H1 (cell line): ENCODE data around the gene ARRB1. TPM values are rescaled to one million over a fixed set of nuclear protein-coding genes. Genes with fewer than 3 reads are reported as not detected.

ENCODE experiments used
- BACH1 ChIP-seq: IDR thresholded peaks from 2 replicates; pipeline ENCODE4 v1.6.1; 2012; ENCODE audit warnings: low read length, improper control_type of control experiment
- CREB1 ChIP-seq: IDR thresholded peaks from 2 replicates; pipeline ENCODE4 v1.6.1; 2012; ENCODE audit warnings: inconsistent platforms
- CTCF ChIP-seq, 3 experiments: IDR thresholded peaks; 1 replicate in 2 of 3; 2 replicates in 1 of 3; pipeline versions ENCODE4 v1.5.1 to v1.6.1; 2011; ENCODE audit warnings: low read length in 3 of 3, mild to moderate bottlenecking in 3 of 3, inconsistent platforms in 2 of 3, low read depth in 1 of 3, moderate library complexity in 1 of 3; ENCODE audit not compliant: insufficient read depth in 1 of 3; ENCODE audit errors: control extremely low read depth in 1 of 3
- KDM1A ChIP-seq: fragments of 200-600, 300-600 bp; sonication (generic); IDR thresholded peaks from 2 replicates; pipeline ENCODE4 v1.7.1; 2016; ENCODE audit warnings: mild to moderate bottlenecking, low read length, borderline replicate concordance
- KDM5A ChIP-seq: fragments of 200-600 bp; IDR thresholded peaks from 2 replicates; pipeline ENCODE4 v1.7.1; 2012; ENCODE audit warnings: mild to moderate bottlenecking, low read length, inconsistent platforms, mixed read lengths
- RFX5 ChIP-seq: IDR thresholded peaks from 2 replicates; pipeline ENCODE4 v1.6.1; 2011; ENCODE audit warnings: low read depth, low read length, improper control_type of control experiment, borderline replicate concordance
- RXRA ChIP-seq: IDR thresholded peaks from 2 replicates; pipeline ENCODE4 v1.6.1; 2011; ENCODE audit warnings: low read depth, mild to moderate bottlenecking, low read length, moderate library complexity; ENCODE audit not compliant: insufficient read depth
- SRF ChIP-seq: IDR thresholded peaks from 2 replicates; pipeline ENCODE4 v1.6.1; 2011; ENCODE audit warnings: mild to moderate bottlenecking, low read depth, low read length, moderate library complexity
- SUZ12 ChIP-seq: fragments of 200-600 bp; sonication (generic); IDR thresholded peaks from 2 replicates; pipeline ENCODE4 v1.6.1; 2012; ENCODE audit warnings: mild to moderate bottlenecking, inconsistent platforms, low read length, moderate library complexity, mixed read lengths
- TCF12 ChIP-seq: IDR thresholded peaks from 2 replicates; pipeline ENCODE4 v1.6.1; 2011; ENCODE audit warnings: low read depth, mild to moderate bottlenecking, low read length
- polyA plus RNA-seq, 7 experiments: library from polyadenylated mRNA; depleted of rRNA in 3 of 7; stranded (reverse) in 5 of 7; unstranded in 2 of 7; fragments of >200 nt in 5 of 7; fragments of 200-250 nt in 2 of 7; gene quantifications; 1 replicate in 5 of 7; 2 replicates in 1 of 7; 4 replicates in 1 of 7; pipeline versions ENCODE4 v1.2.1 to v1.2.3, GENCODE V29; 2011 to 2013; ENCODE audit warnings: missing spikeins in 2 of 7, mixed read lengths in 2 of 7
- total RNA-seq: library from RNA; stranded (reverse); fragmentation: NEBNext Ultra II Directional; extraction: Animal tissue kit (Norgen Biotek cat#: 25700); gene quantifications from 2 replicates; pipeline ENCODE4 v1.2.1, GENCODE V29; 2021

Gene ARRB1
- total and polyA plus RNA-seq, 2 of the 8 experiments (the other 6 are each of a cell fraction or from before 2014, with no cell fraction given), result 9.4 to 31.8 TPM

GRCh38 chr11:75244052-75244814 lies 107.2 kb downstream of the ARRB1 start (continued):
- no peak for TF ChIP-seq CTCF (IDR thresholded peaks at IDR 0.05; ENCODE audit: control extremely low read depth in 1 of 3, insufficient read depth in 1 of 3, low read depth in 1 of 3, low read length in 3 of 3)
- no peak for TF ChIP-seq KDM1A
- TF ChIP-seq RXRA, result no peak
- no peak for TF ChIP-seq SUZ12
- TF ChIP-seq TCF12, result no peak
- TF ChIP-seq CREB1, result no peak
- no peak for TF ChIP-seq SRF
- no peak for TF ChIP-seq KDM5A
- TF ChIP-seq RFX5, result no peak
- TF ChIP-seq BACH1, result no peak
